Peyer's patch (tissue), 4 donors: ENCODE data around the gene RBMXL3.

Experiments
- CTCF ChIP-seq, 6 experiments: fragments of 450-650 bp in 4 of 6; fragments of 200-600 bp in 2 of 6; sonication (generic) in 1 of 6; IDR thresholded peaks; one replicate each; pipeline ENCODE4 v1.5.1; 2017 to 2019; ENCODE audit warnings: antibody characterized with exemption in 6 of 6, mild to moderate bottlenecking in 3 of 6, moderate library complexity in 1 of 6
- POLR2A ChIP-seq, 2 donors: fragments of 450-650 bp; IDR thresholded peaks; one replicate each; pipeline ENCODE4 v1.5.1; 2017; ENCODE audit warnings: antibody characterized with exemption in 2 of 2, mild to moderate bottlenecking in 2 of 2, moderate library complexity in 2 of 2

GRCh38 chrX:115236560-115236959 lies 47.4 kb downstream of the RBMXL3 start:
- TF ChIP-seq CTCF (IDR thresholded peaks at IDR 0.05), result no peak
- TF ChIP-seq POLR2A (IDR thresholded peaks at IDR 0.05), result no peak
